HL-60 (cell line): ENCODE results near the gene CYP26A1.

Experiments used
- DNase-seq, 2 experiments: peaks; one replicate each; pipeline ENCODE4 v3.0.0-alpha.2; 2010 to 2020; ENCODE audit warnings: low read depth in 1 of 2, low spot score in 1 of 2
- H3K27ac ChIP-seq: fragments of 250-450 bp; sonication (Bioruptor Pico); replicated peaks from 2 replicates; pipeline ENCODE4 v1.5.1; 2020; ENCODE audit warnings: mild to moderate bottlenecking, moderate library complexity
- H3K27me3 ChIP-seq: fragments of 250-450 bp; sonication (Bioruptor Pico); 2 replicates; pipeline ENCODE4 v1.5.1; 2021; ENCODE audit warnings: mild to moderate bottlenecking, moderate library complexity; ENCODE audit not compliant: insufficient read depth, poor library complexity, severe bottlenecking
- H3K4me3 ChIP-seq: replicated peaks from 2 replicates; pipeline ENCODE4 v1.5.1; 2011; ENCODE audit warnings: mild to moderate bottlenecking, control low read depth, low read length; ENCODE audit not compliant: insufficient read depth
- GABPA ChIP-seq: IDR thresholded peaks from 2 replicates; pipeline ENCODE4 v1.6.1; 2012; ENCODE audit warnings: low read depth
- POLR2AphosphoS5 ChIP-seq: IDR thresholded peaks from 2 replicates; pipeline ENCODE4 v1.6.1; 2012; ENCODE audit warnings: low read depth
- SPI1 ChIP-seq: IDR thresholded peaks from 2 replicates; pipeline ENCODE4 v1.6.1; 2012; ENCODE audit warnings: low read depth, mild to moderate bottlenecking, borderline replicate concordance
- long read RNA-seq: library from polyadenylated mRNA; unstranded; transcript quantifications from one replicate; pipeline ENCODE4 v2.0.0, GENCODE V29; 2020
- TF ChIP-seq, protein P1 (sequence below): IDR thresholded peaks from one replicate; pipeline ENCODE4 v1.5.1; 2011; ENCODE audit warnings: low read length, control low read depth, inconsistent platforms; ENCODE audit not compliant: insufficient read depth
- TF ChIP-seq, protein P2 (sequence below): IDR thresholded peaks from 2 replicates; pipeline ENCODE4 v1.6.1; 2012; ENCODE audit warnings: low read depth; ENCODE audit not compliant: insufficient replicate concordance

The CYP26A1 gene
- long read RNA-seq = 0 reads

DNA sequence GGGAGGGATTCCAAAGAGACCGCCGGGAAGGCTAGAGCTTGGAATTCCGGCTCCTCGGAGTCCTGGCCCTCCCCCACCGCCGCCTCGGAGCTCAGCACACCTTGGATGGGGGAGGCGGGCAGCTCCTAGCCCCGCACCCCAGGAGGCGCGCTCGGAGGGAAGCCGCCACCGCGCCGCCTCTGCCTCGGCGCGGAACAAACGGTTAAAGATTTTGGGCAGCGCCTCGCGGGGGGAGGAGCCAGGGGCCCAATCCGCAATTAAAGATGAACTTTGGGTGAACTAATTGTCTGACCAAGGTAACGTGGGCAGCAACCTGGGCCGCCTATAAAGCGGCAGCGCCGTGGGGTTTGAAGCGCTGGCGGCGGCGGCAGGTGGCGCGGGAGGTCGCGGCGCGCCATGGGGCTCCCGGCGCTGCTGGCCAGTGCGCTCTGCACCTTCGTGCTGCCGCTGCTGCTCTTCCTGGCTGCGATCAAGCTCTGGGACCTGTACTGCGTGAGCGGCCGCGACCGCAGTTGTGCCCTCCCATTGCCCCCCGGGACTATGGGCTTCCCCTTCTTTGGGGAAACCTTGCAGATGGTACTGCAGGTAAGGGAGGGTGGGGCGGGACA, at the start of gene CYP26A1:
TSS of gene CYP26A1 (plus strand) at position 355 of the 608 bp plus-strand sequence. CDS start at position 397, 42 bp downstream.
- Histone ChIP-seq H3K4me3 (peak within 1 kb of the TSS; percentile 27), H3K27ac (no peak within 1 kb of the TSS), H3K27me3 (peaks cover 83% of the 10 kb centered on the region)
- no peak for DNase-seq
- no peak for TF ChIP-seq POLR2AphosphoS5
- TF ChIP-seq, protein P1, sequence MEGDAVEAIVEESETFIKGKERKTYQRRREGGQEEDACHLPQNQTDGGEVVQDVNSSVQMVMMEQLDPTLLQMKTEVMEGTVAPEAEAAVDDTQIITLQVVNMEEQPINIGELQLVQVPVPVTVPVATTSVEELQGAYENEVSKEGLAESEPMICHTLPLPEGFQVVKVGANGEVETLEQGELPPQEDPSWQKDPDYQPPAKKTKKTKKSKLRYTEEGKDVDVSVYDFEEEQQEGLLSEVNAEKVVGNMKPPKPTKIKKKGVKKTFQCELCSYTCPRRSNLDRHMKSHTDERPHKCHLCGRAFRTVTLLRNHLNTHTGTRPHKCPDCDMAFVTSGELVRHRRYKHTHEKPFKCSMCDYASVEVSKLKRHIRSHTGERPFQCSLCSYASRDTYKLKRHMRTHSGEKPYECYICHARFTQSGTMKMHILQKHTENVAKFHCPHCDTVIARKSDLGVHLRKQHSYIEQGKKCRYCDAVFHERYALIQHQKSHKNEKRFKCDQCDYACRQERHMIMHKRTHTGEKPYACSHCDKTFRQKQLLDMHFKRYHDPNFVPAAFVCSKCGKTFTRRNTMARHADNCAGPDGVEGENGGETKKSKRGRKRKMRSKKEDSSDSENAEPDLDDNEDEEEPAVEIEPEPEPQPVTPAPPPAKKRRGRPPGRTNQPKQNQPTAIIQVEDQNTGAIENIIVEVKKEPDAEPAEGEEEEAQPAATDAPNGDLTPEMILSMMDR = no peak
- no peak for TF ChIP-seq SPI1
- TF ChIP-seq, protein P2, sequence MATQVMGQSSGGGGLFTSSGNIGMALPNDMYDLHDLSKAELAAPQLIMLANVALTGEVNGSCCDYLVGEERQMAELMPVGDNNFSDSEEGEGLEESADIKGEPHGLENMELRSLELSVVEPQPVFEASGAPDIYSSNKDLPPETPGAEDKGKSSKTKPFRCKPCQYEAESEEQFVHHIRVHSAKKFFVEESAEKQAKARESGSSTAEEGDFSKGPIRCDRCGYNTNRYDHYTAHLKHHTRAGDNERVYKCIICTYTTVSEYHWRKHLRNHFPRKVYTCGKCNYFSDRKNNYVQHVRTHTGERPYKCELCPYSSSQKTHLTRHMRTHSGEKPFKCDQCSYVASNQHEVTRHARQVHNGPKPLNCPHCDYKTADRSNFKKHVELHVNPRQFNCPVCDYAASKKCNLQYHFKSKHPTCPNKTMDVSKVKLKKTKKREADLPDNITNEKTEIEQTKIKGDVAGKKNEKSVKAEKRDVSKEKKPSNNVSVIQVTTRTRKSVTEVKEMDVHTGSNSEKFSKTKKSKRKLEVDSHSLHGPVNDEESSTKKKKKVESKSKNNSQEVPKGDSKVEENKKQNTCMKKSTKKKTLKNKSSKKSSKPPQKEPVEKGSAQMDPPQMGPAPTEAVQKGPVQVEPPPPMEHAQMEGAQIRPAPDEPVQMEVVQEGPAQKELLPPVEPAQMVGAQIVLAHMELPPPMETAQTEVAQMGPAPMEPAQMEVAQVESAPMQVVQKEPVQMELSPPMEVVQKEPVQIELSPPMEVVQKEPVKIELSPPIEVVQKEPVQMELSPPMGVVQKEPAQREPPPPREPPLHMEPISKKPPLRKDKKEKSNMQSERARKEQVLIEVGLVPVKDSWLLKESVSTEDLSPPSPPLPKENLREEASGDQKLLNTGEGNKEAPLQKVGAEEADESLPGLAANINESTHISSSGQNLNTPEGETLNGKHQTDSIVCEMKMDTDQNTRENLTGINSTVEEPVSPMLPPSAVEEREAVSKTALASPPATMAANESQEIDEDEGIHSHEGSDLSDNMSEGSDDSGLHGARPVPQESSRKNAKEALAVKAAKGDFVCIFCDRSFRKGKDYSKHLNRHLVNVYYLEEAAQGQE = no peak
- no peak for TF ChIP-seq GABPA

DNA sequence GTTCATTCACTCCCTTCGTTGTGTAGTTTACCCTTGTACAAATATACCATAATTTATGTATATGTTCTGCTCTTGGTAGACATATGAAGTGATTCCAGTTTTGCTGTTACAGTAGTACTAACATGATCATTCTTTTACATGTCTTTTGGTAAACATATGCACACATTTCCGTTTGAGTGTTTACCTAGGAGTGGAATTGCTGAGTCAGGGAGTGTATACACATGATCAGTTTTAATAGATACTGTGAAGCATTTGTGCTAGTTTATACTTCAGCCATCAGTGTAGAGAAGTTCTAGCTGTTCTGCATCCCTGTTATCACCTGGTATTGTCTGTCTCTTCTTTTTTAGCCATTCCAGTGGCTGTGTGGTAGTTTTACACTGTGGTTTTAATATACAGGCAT, 47.6 kb upstream of the CYP26A1 start:
- TF ChIP-seq, protein P1 = no peak
- TF ChIP-seq SPI1 (no peak), POLR2AphosphoS5 (no peak), GABPA (no peak)
- TF ChIP-seq, protein P2 = no peak
- no peak for DNase-seq
- Histone ChIP-seq H3K27ac (no peak overlapping the region), H3K27me3 (no peaks in the 10 kb centered on the region), H3K4me3 (no peak overlapping the region)

- TF ChIP-seq SPI1 = no peak
- Histone ChIP-seq H3K27me3 (no peaks in the 10 kb centered on the region), H3K4me3 (no peak overlapping the region), H3K27ac (no peak overlapping the region)
- DNase-seq = no peak
These were observed 46.2 kb upstream of the CYP26A1 start for GRCh38 chr10:93027508-93027907.

DNA sequence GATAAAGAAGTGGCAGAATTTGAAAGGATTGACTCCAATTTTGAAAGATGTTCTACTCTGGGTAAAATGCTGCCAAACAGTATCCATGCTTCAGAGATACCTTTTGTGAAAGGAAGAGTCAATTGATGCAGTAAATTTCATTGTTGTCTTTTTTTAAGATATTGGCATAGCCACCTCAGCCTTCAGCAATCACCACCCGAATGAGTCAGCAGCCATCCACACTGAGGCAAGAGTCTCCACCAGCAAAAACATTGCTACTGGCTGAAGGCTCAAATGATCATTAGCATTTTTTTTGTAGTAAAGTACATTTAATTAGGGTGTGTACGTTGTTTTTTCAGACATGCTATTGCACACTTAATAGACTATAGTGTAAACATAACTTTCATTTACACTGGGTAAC, 44.8 kb upstream of the CYP26A1 start:
- no peak for DNase-seq
- Histone ChIP-seq H3K27ac (no peak overlapping the region), H3K4me3 (no peak overlapping the region), H3K27me3 (no peaks in the 10 kb centered on the region)
- TF ChIP-seq SPI1 (no peak), GABPA (no peak), POLR2AphosphoS5 (no peak)
- TF ChIP-seq, protein P2 = no peak
- TF ChIP-seq, protein P1 = no peak
